Measurements from ENCODE around the gene SLC49A4. TPM values are rescaled to one million over a fixed set of nuclear protein-coding genes. Genes with fewer than 3 reads are reported as not detected.

SLC49A4 gene
- total RNA-seq, 3 donors from 2014 or later, result 1.7 to 2.0 (median 1.7) TPM

- no peaks in the 10 kb centered on the region for H3K4me1 Mint-ChIP-seq (ENCODE audit: low read depth)
- no peaks in the 10 kb centered on the region for H3K9me3 Mint-ChIP-seq
- ATAC-seq (no peak), DNase-seq (no peak)
- no peaks in the 10 kb centered on the region for H3K27me3 Mint-ChIP-seq (ENCODE audit: low read depth)
- no peak overlapping the region for H3K4me3 Mint-ChIP-seq
- peaks cover 21% of the 10 kb centered on the region for H3K36me3 Mint-ChIP-seq (ENCODE audit: insufficient read depth)
These were observed 20.8 kb upstream of the SLC49A4 start for GRCh38 chr3:122773944-122774509.

GRCh38 chr3:122774564-122774963 is 20.3 kb upstream of the SLC49A4 start:
- Mint-ChIP-seq H3K4me3 (no peak overlapping the region), H3K36me3 (ENCODE audit: insufficient read depth) (peaks cover 18% of the 10 kb centered on the region), H3K4me1 (ENCODE audit: low read depth) (no peaks in the 10 kb centered on the region), H3K9me3 (no peaks in the 10 kb centered on the region), H3K27me3 (ENCODE audit: low read depth) (no peaks in the 10 kb centered on the region)
- ATAC-seq (no peak), DNase-seq (no peak)

GRCh38 chr3:122776675-122777468 is 18.0 kb upstream of the SLC49A4 start:
- Mint-ChIP-seq H3K36me3 (ENCODE audit: insufficient read depth) (peaks cover 19% of the 10 kb centered on the region), H3K27me3 (ENCODE audit: low read depth) (no peaks in the 10 kb centered on the region), H3K4me1 (ENCODE audit: low read depth) (no peaks in the 10 kb centered on the region), H3K4me3 (no peak overlapping the region), H3K9me3 (no peaks in the 10 kb centered on the region)
- no peak for DNase-seq
- no peak for ATAC-seq

GRCh38 chr3:122777563-122777962 is 17.3 kb upstream of the SLC49A4 start:
- ATAC-seq, result no peak

GRCh38 chr3:122782804-122783203 is 12.1 kb upstream of the SLC49A4 start:
- ATAC-seq (no peak), DNase-seq (no peak)
- Mint-ChIP-seq H3K36me3 (ENCODE audit: insufficient read depth) (peaks cover 14% of the 10 kb centered on the region), H3K9me3 (no peaks in the 10 kb centered on the region), H3K4me3 (no peak overlapping the region), H3K4me1 (ENCODE audit: low read depth) (peaks cover 9% of the 10 kb centered on the region), H3K27me3 (ENCODE audit: low read depth) (no peaks in the 10 kb centered on the region)

More at GRCh38 chr3:122777563-122777962, 17.3 kb upstream of the SLC49A4 start:
- H3K27me3 Mint-ChIP-seq (ENCODE audit: low read depth), result no peaks in the 10 kb centered on the region
- peaks cover 19% of the 10 kb centered on the region for H3K36me3 Mint-ChIP-seq (ENCODE audit: insufficient read depth)
- no peaks in the 10 kb centered on the region for H3K4me1 Mint-ChIP-seq (ENCODE audit: low read depth)
- H3K9me3 Mint-ChIP-seq, result no peaks in the 10 kb centered on the region
- H3K4me3 Mint-ChIP-seq, result no peak overlapping the region
- no peak for DNase-seq

GRCh38 chr3:122784436-122784835 is 10.4 kb upstream of the SLC49A4 start:
- Mint-ChIP-seq H3K4me3 (no peak overlapping the region), H3K36me3 (ENCODE audit: insufficient read depth) (peaks cover 14% of the 10 kb centered on the region), H3K27me3 (ENCODE audit: low read depth) (no peaks in the 10 kb centered on the region), H3K9me3 (no peaks in the 10 kb centered on the region), H3K4me1 (ENCODE audit: low read depth) (peaks cover 21% of the 10 kb centered on the region)
- no peak for ATAC-seq
- DNase-seq, result no peak

GRCh38 chr3:122785231-122785630 is 9.6 kb upstream of the SLC49A4 start:
- no peaks in the 10 kb centered on the region for H3K27me3 Mint-ChIP-seq (ENCODE audit: low read depth)
- H3K4me1 Mint-ChIP-seq (ENCODE audit: low read depth), result peaks cover 21% of the 10 kb centered on the region

GRCh38 chr3:122786066-122786465 is 8.8 kb upstream of the SLC49A4 start:
- peak; percentile 59 to 67 for ATAC-seq

More at GRCh38 chr3:122785231-122785630, 9.6 kb upstream of the SLC49A4 start:
- no peaks in the 10 kb centered on the region for H3K9me3 Mint-ChIP-seq
- DNase-seq (no peak), ATAC-seq (no peak)
- H3K4me3 Mint-ChIP-seq, result no peak overlapping the region
- peaks cover 14% of the 10 kb centered on the region for H3K36me3 Mint-ChIP-seq (ENCODE audit: insufficient read depth)

GRCh38 chr3:122787872-122788271 is 7.0 kb upstream of the SLC49A4 start:
- Mint-ChIP-seq H3K36me3 (ENCODE audit: insufficient read depth) (peaks cover 9% of the 10 kb centered on the region), H3K4me1 (ENCODE audit: low read depth) (peaks cover 22% of the 10 kb centered on the region), H3K9me3 (no peaks in the 10 kb centered on the region), H3K4me3 (no peak overlapping the region), H3K27me3 (ENCODE audit: low read depth) (no peaks in the 10 kb centered on the region)
- DNase-seq, result no peak
- ATAC-seq, result no peak

More at GRCh38 chr3:122786066-122786465, 8.8 kb upstream of the SLC49A4 start:
- no peak for DNase-seq
- no peaks in the 10 kb centered on the region for H3K9me3 Mint-ChIP-seq
- peaks cover 14% of the 10 kb centered on the region for H3K36me3 Mint-ChIP-seq (ENCODE audit: insufficient read depth)
- H3K27me3 Mint-ChIP-seq (ENCODE audit: low read depth), result no peaks in the 10 kb centered on the region
- H3K4me1 Mint-ChIP-seq (ENCODE audit: low read depth), result peaks cover 21% of the 10 kb centered on the region
- no peak overlapping the region for H3K4me3 Mint-ChIP-seq

GRCh38 chr3:122789585-122790273 is 5.1 kb upstream of the SLC49A4 start:
- ATAC-seq, result no peak
- Mint-ChIP-seq H3K4me1 (ENCODE audit: low read depth) (peaks cover 36% of the 10 kb centered on the region), H3K27me3 (ENCODE audit: low read depth) (no peaks in the 10 kb centered on the region), H3K36me3 (ENCODE audit: insufficient read depth) (peaks cover 3% of the 10 kb centered on the region), H3K4me3 (no peak overlapping the region), H3K9me3 (no peaks in the 10 kb centered on the region)
- DNase-seq, result no peak

GRCh38 chr3:122793568-122794416 is 1.1 kb upstream of the SLC49A4 start, which contains the start of gene HSPBAP1:
Gene HSPBAP1 (minus strand): TSS chr3:122793831. CDS start chr3:122793680, 151 bp downstream.
- H3K4me1 Mint-ChIP-seq (ENCODE audit: low read depth), result peaks cover 37% of the 10 kb centered on the region
- H3K9me3 Mint-ChIP-seq, result no peaks in the 10 kb centered on the region
- peak; percentile 85 for DNase-seq
- peak within 1 kb of the TSS; percentile 86 for H3K4me3 Mint-ChIP-seq
- peak; percentile 72 for ATAC-seq
- H3K36me3 Mint-ChIP-seq (ENCODE audit: insufficient read depth), result no peaks in the 10 kb centered on the region
- no peaks in the 10 kb centered on the region for H3K27me3 Mint-ChIP-seq (ENCODE audit: low read depth)

- peak overlapping the region; percentile 86 for H3K4me3 Mint-ChIP-seq
- H3K9me3 Mint-ChIP-seq, result no peaks in the 10 kb centered on the region
- H3K27me3 Mint-ChIP-seq (ENCODE audit: low read depth), result no peaks in the 10 kb centered on the region
- H3K4me1 Mint-ChIP-seq (ENCODE audit: low read depth), result peaks cover 34% of the 10 kb centered on the region
- no peaks in the 10 kb centered on the region for H3K36me3 Mint-ChIP-seq (ENCODE audit: insufficient read depth)
- ATAC-seq, result no peak
- no peak for DNase-seq
These were observed 438 bp upstream of the SLC49A4 start for GRCh38 chr3:122794483-122794778.

- DNase-seq, result no peak
- H3K27me3 Mint-ChIP-seq (ENCODE audit: low read depth), result no peaks in the 10 kb centered on the region
- H3K4me1 Mint-ChIP-seq (ENCODE audit: low read depth), result peaks cover 34% of the 10 kb centered on the region
- ATAC-seq, result no peak
- H3K4me3 Mint-ChIP-seq, result peak overlapping the region; percentile 79
- no peaks in the 10 kb centered on the region for H3K9me3 Mint-ChIP-seq
- no peaks in the 10 kb centered on the region for H3K36me3 Mint-ChIP-seq (ENCODE audit: insufficient read depth)
These were observed 866 bp downstream of the SLC49A4 start for GRCh38 chr3:122795674-122796195.

- Mint-ChIP-seq H3K4me3 (peak overlapping the region; percentile 58), H3K9me3 (no peaks in the 10 kb centered on the region), H3K27me3 (ENCODE audit: low read depth) (no peaks in the 10 kb centered on the region), H3K36me3 (ENCODE audit: insufficient read depth) (peaks cover under 1% of the 10 kb centered on the region), H3K4me1 (ENCODE audit: low read depth) (peaks cover 34% of the 10 kb centered on the region)
- DNase-seq (no peak), ATAC-seq (no peak)
These were observed 2.4 kb downstream of the SLC49A4 start for GRCh38 chr3:122797291-122797690.

All from activated T-cell treated with anti-CD3 and anti-CD28 coated beads, Interleukin-2, amount 50 U/mL, for 4 hours (primary cell).